Stimulated activated CD4-positive, alpha-beta T cell treated with anti-CD3 and anti-CD28 coated beads, Interleukin-12 subunit alpha, Interleukin-12 subunit beta, amount 100 ng/mL, for 4 hours (primary cell): Measurements from ENCODE around the gene KRT9.

ENCODE experiments used
- DNase-seq: peaks from one replicate; pipeline ENCODE4 v3.0.0-alpha.2; 2020

KRT9 gene

DNA sequence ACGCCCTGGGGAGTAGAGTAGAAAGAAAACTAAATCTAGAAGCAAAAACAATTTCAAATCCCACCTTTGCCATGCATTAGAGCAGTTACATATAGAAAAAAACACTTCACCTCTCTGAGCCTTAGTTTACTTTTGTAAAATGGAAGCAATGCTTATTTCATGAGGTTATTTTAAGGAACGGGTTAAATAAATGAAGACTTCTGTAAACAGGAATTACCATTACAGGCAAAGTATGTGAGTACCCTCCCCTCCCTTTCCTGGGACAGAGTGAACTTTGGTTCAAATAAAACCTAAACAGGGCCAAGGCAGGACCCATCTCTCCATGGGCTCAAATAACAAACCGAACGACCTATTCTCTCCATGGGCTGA lies 48.6 kb downstream of the KRT9 start:
- DNase-seq: no peak

- no peak for DNase-seq
These were observed 49.3 kb downstream of the KRT9 start for GRCh38 chr17:41522301-41523224.

- DNase-seq: no peak
These were observed 50.1 kb downstream of the KRT9 start for GRCh38 chr17:41521574-41522261.

DNA sequence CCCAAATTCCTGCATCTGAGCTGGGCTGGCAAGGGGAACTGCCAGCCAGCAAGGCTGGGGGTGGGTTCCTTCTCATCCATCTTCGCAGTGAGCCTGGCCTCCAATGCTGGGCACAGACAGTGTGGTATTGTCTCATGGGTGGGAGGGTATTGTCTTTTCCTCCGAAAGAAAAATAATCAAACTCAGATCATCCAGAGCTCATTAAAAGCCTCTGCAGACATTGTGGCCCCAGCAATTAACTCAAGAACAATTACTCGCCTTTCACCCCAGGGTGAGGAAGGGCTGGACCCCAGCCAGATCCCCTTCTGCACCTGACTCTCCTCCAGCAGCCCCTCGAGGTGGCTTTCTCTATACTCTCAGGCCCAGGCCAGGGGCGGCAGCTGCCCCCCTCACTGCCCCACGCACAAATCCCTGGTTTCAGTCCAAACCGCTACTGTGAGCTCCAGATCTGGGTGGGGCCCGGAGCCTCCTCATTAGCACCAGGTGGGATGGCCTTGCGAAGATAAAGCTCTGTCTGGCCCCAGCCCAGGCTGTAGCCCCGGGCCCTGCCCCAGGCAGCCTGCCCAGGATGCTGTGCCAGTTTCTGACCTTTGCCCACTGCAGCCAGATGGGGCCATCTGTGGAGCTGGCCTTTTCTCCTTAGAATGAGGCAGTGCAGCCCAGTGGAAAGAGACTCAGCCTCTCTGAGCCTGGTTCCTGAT lies 50.9 kb downstream of the KRT9 start:
- DNase-seq: no peak

- DNase-seq: no peak
These were observed 52.2 kb downstream of the KRT9 start for GRCh38 chr17:41519501-41520224.

GRCh38 chr17:41518789-41519449 lies 52.9 kb downstream of the KRT9 start, which contains the start of gene KRT15:
KRT15 (minus strand) TSS chr17:41518890; CDS start chr17:41518827, 63 bp downstream.
- DNase-seq: no peak

DNA sequence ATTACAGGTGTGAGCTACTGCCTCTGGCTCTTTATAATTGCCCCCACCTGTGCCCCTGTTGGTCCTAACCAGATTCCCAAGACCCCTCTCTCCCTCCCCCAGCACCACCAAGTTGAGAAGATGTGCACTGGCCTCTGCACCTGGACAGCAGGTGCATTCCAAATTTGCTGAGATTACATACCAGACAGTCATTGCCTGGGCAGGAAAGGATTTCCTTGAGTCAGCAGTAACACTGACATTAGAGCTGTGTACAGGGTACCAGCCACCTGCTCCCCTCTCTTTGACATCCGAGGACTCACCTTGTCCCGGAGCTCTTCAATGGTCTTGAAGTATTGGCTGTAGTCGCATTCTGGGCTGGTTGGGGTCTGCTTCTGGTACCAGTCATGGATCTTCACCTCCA lies 53.8 kb downstream of the KRT9 start:
- no peak for DNase-seq

DNA sequence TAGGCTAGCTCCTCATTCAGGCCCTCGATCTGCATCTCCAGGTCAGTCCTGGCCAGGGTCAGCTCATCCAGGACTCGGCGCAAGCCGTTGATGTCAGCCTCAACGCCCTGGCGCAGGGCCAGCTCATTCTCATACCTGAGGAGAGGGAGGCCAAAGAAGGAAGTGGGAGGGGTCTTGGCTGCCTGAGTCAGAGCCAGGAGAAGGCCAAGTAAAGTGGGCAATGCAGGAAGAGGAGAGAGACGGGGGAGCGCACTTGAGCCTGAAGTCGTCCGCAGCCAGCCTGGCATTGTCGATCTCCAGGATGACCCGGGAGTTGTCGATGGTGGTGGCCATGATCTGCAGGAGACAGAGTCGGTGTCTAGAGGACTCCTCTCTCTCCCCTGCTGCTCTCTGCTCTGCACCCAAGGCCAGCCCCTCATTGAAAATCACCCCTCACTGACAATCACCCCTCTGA lies 55.0 kb downstream of the KRT9 start:
- no peak for DNase-seq

DNA sequence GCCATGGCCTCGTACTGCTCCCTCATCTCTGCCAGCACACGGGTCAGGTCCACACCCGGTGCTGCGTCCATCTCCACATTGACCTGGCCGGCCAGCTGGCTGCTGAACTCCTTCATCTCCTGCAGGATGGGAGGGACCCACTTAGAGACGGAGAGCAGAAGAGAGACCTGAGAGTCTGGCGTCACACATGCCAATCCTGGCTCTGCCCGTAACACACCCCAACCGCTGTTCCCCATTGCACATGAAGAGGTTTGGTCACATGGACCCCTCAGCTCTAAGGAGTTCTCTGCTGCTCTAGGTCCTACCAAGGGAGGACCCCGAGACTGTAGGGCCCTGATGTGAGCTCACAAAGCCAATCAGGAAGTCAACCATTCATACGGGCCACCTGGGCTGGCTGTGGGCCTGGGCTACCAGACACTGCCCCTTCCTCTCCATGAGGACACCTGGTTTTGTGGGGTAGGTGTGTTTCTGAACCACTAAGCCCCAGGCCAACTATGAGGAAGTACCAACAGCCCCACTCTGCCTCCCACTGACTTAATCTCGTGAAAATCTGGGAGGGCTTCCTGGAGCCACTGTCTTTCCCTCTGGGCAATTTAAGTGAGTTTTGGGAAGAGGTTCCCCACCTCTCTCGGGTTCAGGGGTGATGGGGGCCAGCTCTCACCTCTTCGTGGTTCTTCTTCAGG lies 55.6 kb downstream of the KRT9 start:
- DNase-seq: no peak
